Erythroblast (primary cell): ENCODE results near the gene IL1RAPL1.

Experiments
- GATA1 ChIP-seq: IDR thresholded peaks from 2 replicates; pipeline ENCODE4 v1.6.1; 2011; ENCODE audit warnings: low read depth, mild to moderate bottlenecking, control low read depth, low read length, moderate library complexity
- POLR2A ChIP-seq: IDR thresholded peaks from 2 replicates; pipeline ENCODE4 v1.6.1; 2011; ENCODE audit warnings: mild to moderate bottlenecking, low read length

DNA sequence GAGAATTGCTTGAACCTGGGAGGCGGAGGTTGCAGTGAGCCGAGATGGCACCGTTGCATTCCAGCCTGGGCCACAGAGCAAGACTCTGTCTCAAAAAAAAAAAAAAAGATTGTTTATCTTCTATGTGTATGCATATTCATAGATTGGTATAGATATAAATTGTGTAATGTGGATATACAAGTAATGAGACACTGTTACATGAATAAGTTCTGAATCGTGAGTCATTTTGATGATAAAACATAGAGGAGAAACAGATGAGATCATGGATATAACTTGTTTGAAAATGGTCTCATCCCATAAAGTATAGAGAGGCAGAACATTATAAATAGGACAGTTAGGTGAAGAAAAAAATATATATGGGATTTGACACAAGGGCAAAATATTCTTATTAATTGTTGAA lies 628.0 kb downstream of the IL1RAPL1 start:
- TF ChIP-seq GATA1 (no peak), POLR2A (no peak)
